ENCODE data around the gene ELF4.

Gene ELF4

GRCh38 chrX:130114141-130114588 is 3.9 kb upstream of the ELF4 start:
- DNase-seq (ENCODE audit: low read depth in 2 of 2): no peak

- DNase-seq (ENCODE audit: low read depth in 2 of 2): no peak
Observed at GRCh38 chrX:130111220-130112154, 1.2 kb upstream of the ELF4 start.

- no peak for DNase-seq (ENCODE audit: low read depth in 2 of 2)
Observed at GRCh38 chrX:130109429-130110378, 593 bp downstream of the ELF4 start.

- DNase-seq (ENCODE audit: low read depth in 2 of 2): peak in 1 of 2 donors; percentile 39
Observed at GRCh38 chrX:130108647-130109428, 1.5 kb downstream of the ELF4 start.

GRCh38 chrX:130106071-130106470 is 4.2 kb downstream of the ELF4 start:
- DNase-seq (ENCODE audit: low read depth in 2 of 2): no peak

GRCh38 chrX:130105244-130105643 is 5.1 kb downstream of the ELF4 start:
- DNase-seq (ENCODE audit: low read depth in 2 of 2): no peak

- DNase-seq (ENCODE audit: low read depth in 2 of 2): no peak
Observed at GRCh38 chrX:130103605-130104004, 6.7 kb downstream of the ELF4 start.

- no peak for DNase-seq (ENCODE audit: low read depth in 2 of 2)
Observed at GRCh38 chrX:130100180-130100579, 10.1 kb downstream of the ELF4 start.

- DNase-seq (ENCODE audit: low read depth in 2 of 2): no peak
Observed at GRCh38 chrX:130098210-130098552, 12.1 kb downstream of the ELF4 start.

GRCh38 chrX:130097507-130098209 is 12.6 kb downstream of the ELF4 start:
- DNase-seq (ENCODE audit: low read depth in 2 of 2): no peak

GRCh38 chrX:130095249-130096030 is 14.9 kb downstream of the ELF4 start:
- no peak for DNase-seq (ENCODE audit: low read depth in 2 of 2)

- DNase-seq (ENCODE audit: low read depth in 2 of 2): no peak
Observed at GRCh38 chrX:130094696-130095095, 15.6 kb downstream of the ELF4 start.

- DNase-seq (ENCODE audit: low read depth in 2 of 2): no peak
Observed at GRCh38 chrX:130093271-130093670, 17.0 kb downstream of the ELF4 start.

- DNase-seq (ENCODE audit: low read depth in 2 of 2): peak; percentile 77 to 85
Observed at GRCh38 chrX:130091980-130092522, 18.2 kb downstream of the ELF4 start.

- DNase-seq (ENCODE audit: low read depth in 2 of 2): no peak
Observed at GRCh38 chrX:130090364-130090763, 19.9 kb downstream of the ELF4 start.

GRCh38 chrX:130086447-130087206 is 23.7 kb downstream of the ELF4 start:
- DNase-seq (ENCODE audit: low read depth in 2 of 2): peak in 1 of 2 donors; percentile 49

- DNase-seq (ENCODE audit: low read depth in 2 of 2): no peak
Observed at GRCh38 chrX:130085551-130086446, 24.5 kb downstream of the ELF4 start.

GRCh38 chrX:130084631-130085237 is 25.6 kb downstream of the ELF4 start:
- no peak for DNase-seq (ENCODE audit: low read depth in 2 of 2)
